Ecto neural progenitor cell (in vitro differentiated cells): ENCODE data around the gene ZFYVE26.
"Not testable (repeated sequence)": the region's sequence is repeated elsewhere in the genome, so short reads cannot be mapped to it uniquely, and the experiment has no call there.

Experiments
- DNase-seq: peaks from one replicate; pipeline ENCODE4 v3.0.0-alpha.2; 2018; ENCODE audit warnings: low spot score

Gene ZFYVE26

GRCh38 chr14:67705211-67705610 lies 111.2 kb downstream of the ZFYVE26 start:
- no peak for DNase-seq

- DNase-seq, result no peak
These were observed 111.8 kb downstream of the ZFYVE26 start for GRCh38 chr14:67704484-67705089.

GRCh38 chr14:67703997-67704396 lies 112.4 kb downstream of the ZFYVE26 start:
- DNase-seq, result no peak

GRCh38 chr14:67701492-67701891 lies 114.9 kb downstream of the ZFYVE26 start, which contains the start of gene RDH12:
TSS of gene RDH12 (plus strand) at chr14:67701886. CDS start at chr14:67722643, 20,757 bp downstream.
- DNase-seq, result not testable (repeated sequence)

GRCh38 chr14:67698179-67698578 lies 118.2 kb downstream of the ZFYVE26 start:
- DNase-seq, result no peak

- DNase-seq, result no peak
These were observed 119.4 kb downstream of the ZFYVE26 start for GRCh38 chr14:67697006-67697405.
